ENCODE data around the gene MAPK14.
"Not testable (repeated sequence)": the region's sequence is repeated elsewhere in the genome, so short reads cannot be mapped to it uniquely, and the experiment has no call there.

The MAPK14 gene

DNA sequence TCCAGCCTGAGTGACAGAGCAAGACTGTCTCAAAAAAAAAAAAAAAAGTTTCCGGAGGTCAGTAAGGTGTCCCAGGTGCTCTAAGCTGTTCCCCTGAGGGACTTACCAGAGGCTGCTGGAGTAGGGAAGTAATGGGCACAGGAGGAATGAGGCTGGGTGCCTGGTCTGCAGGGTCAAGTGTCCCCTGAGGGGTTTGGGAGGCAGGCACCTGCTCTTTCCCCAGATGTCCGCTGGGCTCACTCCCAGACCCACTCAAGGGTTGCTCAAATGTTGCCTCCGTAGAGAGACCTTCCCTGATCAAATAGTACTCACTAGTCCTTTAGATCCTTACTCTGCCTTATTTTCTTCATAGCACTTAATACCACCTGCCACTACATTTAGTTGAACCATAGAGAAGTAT lies 97.3 kb downstream of the MAPK14 start:
- no peak for DNase-seq

- no peak for DNase-seq
These were observed 98.0 kb downstream of the MAPK14 start for GRCh38 chr6:36125575-36125974.

GRCh38 chr6:36126121-36126520 lies 98.5 kb downstream of the MAPK14 start:
- DNase-seq = no peak

- DNase-seq = peak; percentile 33
These were observed 99.2 kb downstream of the MAPK14 start for GRCh38 chr6:36126553-36127458.

- DNase-seq = no peak
These were observed 99.9 kb downstream of the MAPK14 start for GRCh38 chr6:36127462-36128016.

DNA sequence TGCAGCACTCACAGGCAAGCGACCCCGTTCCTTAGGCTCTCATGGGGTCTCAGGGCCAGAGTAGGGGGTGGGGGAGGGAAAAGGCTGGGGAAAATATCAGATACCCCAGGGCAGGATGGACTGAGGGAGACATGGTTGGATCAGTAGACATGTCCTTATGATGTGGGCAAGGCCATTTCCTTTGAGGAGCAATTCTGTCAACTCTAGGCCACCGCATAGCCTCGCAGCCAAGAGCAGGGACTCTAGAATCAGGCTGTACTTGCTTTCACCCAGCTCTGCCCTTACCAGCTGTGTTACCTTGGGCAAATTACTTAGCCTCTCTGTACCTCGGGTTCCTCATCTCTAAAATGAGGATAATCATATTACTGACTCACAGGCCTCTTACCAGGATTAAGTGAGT lies 100.5 kb downstream of the MAPK14 start:
- no peak for DNase-seq

DNA sequence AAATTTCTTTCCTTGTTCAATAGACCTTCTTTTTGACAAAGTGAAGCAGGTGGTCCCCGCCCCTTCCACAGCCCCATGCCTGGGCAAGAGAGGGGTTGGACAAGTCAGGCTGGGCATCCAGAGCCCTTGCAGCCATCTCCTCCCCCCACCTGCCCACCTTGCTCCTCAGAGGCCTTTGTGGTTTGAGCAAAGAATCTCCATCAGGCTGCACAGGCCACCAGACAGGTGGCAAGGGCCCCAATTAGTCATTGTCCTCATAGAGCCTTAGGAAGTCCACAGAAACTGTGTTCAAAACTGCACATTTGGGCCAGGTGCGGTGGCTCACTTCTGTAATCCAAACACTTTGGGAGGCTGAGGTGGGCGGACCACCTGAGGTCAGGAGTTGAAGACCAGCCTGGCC lies 101.2 kb downstream of the MAPK14 start:
- DNase-seq = no peak

GRCh38 chr6:36129334-36129733 lies 101.7 kb downstream of the MAPK14 start:
- DNase-seq = not testable (repeated sequence)

DNA sequence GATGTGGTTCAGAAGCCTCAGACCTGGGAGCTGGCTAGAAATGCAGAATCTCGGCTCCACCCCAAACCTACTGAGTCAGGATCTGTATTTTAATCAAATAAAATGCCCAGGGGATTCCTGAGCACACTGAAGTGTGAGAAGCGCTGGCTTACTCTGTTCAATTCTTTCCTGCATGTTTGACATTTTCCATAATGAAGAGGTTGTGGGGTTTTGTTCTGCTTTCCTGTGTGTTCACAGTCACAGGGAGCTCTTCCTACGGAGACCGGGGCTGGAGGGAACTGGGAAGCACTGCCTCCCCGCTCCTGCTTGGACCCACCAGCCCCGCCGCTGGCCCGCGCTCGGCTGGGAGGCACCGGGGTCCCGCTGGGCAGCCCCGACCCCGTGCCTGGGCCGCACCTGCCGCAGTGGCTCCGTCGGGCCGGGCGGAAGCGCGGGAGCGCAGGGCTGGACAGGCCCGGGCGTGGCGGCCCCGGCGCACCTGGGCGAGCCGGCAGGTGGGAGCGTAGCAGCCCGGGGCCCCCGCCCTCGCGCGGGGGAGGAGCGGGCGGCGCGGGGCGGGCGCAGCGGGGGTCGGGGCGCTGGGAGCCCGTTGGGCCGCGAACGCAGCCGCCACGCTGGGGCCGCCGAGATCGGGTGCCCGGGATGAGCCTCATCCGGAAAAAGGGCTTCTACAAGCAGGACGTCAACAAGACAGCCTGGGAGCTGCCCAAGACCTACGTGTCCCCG lies 102.5 kb downstream of the MAPK14 start, which contains the start of gene MAPK13:
MAPK13 (plus strand) TSS at position 573 of the 726 bp plus-strand sequence; CDS start at position 643, 70 bp downstream.
- DNase-seq = peak; percentile 36

- peak; percentile 76 for DNase-seq
These were observed 103.3 kb downstream of the MAPK14 start for GRCh38 chr6:36130667-36131510.

DNA sequence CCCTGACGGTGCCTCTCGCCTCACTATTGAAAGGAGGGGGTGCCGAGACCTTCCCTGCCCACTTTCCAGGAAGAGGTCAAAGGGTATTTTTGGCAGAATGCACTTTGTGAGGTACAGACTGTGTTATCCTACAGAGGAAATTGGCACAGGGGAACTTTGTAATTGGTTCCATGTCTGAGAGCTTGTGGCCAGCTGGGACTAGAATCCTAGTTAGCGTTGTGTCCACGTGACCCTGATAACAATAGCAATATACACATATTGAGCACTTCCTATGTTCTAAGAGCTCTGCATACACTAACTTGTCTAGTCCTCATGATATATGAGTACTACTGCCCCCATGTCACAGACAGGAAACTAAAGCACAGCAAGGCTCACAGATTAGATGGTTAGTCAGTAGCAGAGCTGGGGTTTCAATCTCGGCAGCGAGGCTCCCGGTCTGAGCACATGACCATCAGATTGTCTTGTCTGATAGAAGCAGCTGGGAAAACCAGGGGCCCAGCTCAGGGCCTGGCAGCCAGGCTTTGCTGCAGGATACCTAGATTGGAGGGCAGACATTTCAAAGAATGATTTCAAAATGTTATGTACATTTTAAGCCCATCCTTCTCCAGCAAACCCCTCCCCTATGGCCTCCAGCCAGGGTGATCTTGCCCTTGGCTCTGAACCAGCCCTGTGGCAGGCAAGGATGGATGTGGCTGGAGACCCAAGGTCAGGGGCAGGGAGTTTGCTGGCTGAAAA lies 104.1 kb downstream of the MAPK14 start:
- DNase-seq = peak; percentile 68

- no peak for DNase-seq
These were observed 104.8 kb downstream of the MAPK14 start for GRCh38 chr6:36132246-36132895.

DNA sequence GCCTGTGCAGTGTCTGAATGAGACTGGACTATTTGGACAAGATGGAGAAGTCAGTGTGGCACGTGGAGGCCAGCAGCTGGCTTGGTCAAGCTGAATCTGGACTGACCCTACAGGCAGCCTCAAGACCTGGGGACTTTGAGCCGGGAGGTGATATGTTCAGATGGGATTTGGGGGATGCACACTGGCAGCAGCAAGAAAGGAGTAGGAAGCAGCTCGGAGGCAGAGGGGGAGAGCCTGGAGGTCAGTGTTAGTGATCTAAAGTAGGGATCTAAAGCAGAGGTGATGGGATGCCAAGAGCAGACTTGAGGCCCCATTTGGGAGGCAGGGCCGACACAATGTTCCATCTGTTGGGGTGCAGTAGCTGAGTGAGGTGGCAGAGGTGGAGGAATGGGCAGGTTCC lies 105.5 kb downstream of the MAPK14 start:
- DNase-seq = no peak

GRCh38 chr6:36133912-36134311 lies 106.3 kb downstream of the MAPK14 start:
- no peak for DNase-seq

DNA sequence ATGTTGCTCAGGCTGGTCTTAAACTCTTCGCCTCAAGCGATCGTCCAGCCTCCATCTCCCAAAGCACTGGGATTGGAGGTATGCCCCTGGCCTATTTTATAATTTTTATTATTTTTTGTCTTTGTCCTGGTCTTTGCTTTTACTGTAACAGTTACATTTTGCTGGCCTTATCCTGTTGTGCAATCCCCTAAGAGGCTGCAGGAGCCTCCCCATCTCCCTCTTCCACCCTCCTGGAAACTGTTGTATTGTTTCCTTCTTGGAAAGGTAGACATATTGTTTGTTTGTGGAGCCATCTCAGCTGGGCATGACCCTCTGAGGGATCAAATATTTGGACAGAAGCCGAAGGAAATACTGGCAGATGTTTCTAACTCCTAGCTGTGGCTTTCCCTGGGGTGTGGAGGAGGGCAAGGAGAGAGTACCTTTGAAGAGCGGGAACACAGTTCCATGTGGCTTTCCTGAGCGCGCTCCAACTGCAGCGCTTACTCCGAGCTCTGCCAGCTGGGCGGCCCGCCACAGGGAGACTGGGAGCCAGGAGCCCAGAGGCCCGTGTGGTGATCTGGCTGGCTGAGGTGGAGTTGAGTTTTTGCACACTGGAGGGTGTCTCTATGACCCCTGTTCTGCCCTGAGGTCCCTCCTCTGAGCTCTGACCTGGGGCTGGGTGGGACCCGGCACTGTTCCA lies 107.6 kb downstream of the MAPK14 start:
- no peak for DNase-seq

DNA sequence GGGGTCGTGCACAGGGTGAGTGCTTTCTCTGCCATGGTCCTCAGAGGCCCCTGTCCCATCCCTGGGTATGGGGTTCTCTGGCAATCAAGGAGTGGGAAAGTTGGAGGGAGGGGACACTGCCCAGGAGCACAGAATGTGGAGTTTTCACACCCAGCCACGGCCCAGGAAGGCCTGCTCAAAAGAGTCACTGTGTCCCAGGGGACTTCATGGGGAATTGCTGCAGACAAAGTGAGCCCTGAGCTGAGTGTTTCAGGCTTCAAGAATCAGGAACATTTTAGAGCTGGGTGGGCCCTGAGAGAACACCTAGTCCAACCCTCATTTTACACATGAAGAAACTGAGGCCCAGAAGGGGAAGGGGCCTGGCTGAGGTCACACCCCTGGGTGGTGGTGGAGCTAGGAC lies 108.4 kb downstream of the MAPK14 start:
- no peak for DNase-seq

DNA sequence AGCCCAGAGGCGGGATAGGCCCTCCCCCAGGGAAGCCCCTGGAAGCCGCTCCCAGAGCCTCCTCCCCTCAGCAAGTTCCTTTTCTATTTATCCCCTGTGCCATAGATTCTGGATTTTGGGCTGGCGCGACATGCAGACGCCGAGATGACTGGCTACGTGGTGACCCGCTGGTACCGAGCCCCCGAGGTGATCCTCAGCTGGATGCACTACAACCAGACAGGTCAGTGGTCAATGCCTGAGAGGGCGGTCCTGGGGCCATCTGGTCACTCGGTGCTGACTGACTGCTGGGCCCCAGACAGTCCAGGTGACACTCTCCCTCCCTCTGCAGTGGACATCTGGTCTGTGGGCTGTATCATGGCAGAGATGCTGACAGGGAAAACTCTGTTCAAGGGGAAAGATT lies 108.9 kb downstream of the MAPK14 start:
- no peak for DNase-seq

GRCh38 chr6:36138667-36139066 lies 111.1 kb downstream of the MAPK14 start:
- no peak for DNase-seq

DNA sequence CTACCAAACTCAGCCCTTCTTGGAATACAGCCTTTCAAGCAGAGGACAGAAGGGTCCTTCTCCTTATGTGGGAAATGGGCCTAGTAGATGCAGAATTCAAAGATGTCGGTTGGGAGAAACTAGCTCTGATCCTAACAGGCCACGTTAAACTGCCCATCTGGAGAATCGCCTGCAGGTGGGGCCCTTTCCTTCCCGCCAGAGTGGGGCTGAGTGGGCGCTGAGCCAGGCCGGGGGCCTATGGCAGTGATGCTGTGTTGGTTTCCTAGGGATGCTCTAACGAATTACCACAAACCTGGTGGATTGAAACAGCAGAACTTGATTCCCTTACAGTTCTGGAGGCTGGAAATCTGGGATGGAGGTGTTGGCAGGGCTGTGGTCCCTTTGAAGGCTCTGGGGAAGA lies 111.8 kb downstream of the MAPK14 start:
- DNase-seq = no peak

DNA sequence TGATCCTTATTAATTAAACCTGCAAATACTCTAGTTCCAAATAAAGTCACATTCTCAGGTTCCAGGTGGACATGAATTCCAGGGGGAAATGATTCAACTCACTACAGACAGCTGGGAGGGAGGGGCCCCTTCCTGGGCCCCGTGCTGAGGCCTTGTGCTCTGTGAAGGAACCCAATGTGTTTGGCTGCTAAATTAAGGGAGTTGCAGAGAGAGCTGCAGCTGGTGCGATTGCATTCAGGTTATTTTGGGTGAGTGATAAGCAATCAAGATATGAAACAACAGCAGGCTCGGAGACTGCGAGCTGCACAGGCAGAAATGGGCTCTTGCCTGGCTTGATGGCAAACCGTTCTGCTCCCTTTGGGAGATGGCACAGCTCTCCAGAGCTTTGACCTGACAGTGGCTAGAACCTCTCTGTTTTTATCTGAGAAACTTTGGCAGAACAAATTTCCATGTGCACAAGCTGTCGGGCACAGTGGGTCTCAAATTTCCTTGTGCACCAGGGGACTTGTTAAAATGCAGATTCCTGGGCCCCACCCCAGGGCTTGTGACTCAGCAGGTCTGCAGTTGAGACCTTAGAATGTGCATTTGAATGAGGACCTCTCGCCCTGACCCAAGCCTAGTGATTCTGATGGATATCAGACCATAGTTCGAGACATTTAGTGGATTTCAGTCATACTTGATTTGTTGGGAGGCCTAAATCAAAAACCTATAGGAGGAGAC lies 112.5 kb downstream of the MAPK14 start:
- no peak for DNase-seq

All from stimulated activated CD4-positive, alpha-beta T cell treated with anti-CD3 and anti-CD28 coated beads, Interleukin-1b, Interleukin-23, amount 100 ng/mL, for 48 hours (primary cell).